NCI-H2107 (cell line): ENCODE measurements around the gene LINGO1.

Source experiments
- DNase-seq: peaks from one replicate; lab custom pipeline; 2025; lab: John Stamatoyannopoulos, UW

The LINGO1 gene

DNA sequence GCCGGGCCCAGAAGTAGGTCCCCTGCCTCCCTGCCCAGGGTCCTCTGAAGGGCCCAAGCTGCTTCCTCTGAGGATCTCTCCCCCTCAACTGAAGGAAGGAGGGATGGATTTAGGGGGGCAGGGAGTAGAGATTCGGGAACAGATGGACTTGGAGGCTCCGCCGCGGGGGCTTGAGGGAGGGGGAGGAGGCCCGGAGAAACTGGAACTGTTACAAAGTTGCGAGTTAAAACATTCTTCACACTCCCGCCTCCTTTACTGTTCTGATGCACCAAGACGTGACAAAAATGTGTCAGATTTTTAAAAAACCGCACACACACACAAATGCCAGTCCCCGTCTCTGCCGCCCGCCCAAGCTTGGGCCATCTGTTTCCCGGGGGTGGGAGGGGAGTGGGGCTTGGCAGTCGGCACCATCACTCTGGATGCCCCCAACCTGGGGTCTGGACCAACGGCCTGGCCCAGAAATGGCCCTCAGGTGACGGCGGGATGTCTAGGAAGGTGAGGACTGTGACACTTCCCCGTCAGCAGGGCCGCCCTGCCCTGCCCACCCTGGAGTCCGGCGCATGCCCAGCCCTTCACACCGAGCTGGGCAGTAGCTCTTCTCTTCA lies 25.0 kb upstream of the LINGO1 start:
- no peak for DNase-seq

DNA sequence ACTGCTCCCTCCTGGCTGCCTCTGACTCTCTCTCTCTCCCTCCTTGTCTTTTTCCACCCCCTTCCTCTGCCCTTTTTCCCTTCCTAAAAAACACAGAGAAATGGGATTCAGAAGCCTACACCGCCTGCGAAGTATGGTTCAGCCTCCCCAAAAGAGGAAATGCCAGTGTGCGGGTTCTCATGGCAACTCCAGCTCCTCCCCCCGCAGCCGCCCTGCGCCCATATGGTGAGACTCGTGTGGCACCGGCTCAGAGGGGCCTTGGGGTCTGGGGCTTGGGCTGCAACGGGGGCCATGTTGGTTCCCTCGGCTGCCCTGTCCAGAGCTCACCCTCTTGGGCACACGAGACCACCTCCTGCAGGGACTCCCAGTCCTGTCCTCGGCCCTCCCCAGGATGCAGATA lies 23.6 kb upstream of the LINGO1 start:
- DNase-seq: no peak

DNA sequence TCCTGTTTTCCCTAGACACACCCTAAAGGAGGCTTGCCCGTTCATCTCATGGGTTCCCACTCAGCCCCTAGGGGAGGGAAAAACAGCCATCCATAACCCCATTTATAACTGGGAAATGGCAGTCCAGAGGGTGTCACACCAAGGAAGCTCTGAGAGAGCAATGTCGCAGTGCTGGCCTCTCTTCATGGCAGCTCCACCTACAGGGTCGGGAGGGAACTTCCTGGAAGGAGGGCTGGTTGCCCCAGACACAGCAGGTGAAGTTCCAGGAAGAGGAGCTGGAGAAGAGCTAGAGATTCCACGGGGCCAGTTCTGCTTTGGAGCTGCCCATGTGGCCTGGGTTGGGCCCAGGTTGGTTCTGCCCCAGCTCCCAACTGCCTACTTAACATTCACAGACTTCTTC lies 22.3 kb upstream of the LINGO1 start:
- DNase-seq: no peak

DNA sequence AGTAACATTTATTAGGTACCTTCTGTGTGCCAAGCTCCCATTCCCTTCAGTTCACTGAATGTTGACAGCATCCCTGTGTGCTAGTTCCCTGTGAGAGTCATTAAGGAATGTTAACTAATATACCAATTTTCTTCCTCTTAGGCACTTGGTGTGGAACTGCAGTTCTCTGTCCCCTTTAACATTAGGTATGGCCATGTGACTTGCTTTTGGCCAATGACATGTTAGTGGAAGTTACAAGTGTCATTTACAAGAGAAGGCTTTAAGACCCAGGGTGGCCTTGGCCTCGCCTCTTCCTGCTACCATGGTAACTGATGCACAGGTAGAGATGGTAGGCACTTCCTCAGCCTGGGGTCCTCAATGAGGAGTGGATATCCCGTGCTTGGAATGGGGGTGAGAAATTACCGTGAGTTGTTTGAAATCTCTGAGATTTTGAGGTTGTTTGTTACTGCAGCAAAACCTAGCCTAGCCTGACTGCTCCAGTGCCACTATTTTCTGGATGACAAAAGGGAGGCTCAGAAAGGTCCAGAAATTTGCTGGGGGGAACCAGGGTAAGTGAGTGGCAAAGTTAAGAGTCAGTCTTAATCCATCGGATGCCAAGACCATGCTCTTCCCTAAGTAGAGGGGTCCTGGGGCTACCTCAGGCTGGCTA lies 21.2 kb upstream of the LINGO1 start:
- no peak for DNase-seq

DNA sequence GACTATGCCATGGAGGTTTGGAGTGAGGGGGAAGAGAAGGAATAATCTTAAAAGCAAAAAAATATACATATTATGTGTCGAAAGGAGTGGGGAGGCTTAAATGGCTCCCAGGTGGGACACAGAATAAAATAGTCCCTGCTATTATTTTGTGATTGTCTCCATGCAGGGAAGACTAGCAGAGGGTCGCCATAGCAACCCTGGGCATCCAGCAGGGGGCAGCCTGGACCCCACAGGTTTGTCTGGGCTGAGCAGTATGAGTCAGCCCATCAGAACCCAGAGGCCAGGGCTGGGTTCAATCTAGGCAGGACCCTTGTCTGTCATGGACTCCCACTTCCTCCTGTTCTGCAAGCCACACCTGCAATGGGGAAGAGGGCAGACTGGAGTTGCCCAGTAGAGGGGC lies 17.6 kb upstream of the LINGO1 start:
- no peak for DNase-seq

DNA sequence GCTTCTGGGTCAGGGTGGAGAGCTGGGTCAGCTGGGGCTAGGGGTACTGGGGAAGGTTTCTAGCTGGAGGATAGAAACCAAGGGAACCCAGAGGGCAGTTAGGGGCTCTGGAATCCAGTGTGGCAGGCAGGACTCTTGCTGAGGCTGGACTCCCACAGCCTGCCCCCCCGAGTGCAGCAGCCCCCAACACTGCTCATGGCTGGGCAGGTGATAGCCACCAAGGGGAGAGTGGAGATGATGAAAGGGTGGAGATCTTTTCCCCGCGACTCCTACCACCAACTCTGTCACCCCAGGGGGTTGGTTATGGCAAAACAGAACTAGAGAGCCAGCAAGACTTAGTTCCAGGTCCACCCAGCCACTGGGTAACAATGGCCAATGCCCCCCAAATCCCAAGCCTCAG lies 16.9 kb upstream of the LINGO1 start:
- no peak for DNase-seq

DNA sequence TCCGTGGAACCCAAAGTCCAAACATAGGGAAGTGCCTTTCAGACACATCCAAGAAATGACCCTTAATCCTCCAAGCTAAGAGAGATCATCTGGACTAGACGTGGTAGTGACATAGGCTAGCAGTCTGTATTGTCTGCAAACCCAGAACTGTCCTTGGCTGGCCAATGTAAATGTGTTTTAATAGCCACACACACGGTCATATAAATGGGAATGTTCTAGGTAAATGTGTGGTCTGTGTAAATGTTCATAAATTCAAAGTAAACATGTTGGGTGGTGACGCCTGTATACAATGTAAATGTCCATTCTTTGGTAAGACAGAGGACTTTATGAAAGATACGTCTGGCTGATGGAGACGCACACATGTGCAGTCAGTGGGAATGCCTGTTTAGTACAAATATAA lies 16.3 kb upstream of the LINGO1 start:
- no peak for DNase-seq

DNA sequence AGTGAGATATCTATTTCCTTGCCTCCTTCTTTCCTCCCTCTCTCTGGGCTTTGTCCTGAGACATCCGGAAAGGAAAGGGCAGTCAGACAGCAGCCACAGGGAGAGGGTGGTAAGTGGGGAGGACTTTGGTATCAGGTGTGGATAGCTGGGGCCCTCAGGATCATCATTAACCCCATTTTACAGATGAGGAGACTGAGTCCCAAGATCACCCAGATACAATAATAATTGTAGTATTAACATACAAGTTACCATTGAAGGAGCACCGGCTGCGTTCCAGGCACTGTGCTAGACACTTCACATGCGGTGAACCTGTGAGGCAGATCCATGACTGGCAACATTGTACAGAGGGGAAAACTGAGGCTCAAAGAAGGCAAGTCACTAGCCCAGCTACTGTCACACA lies 15.2 kb upstream of the LINGO1 start:
- no peak for DNase-seq

DNA sequence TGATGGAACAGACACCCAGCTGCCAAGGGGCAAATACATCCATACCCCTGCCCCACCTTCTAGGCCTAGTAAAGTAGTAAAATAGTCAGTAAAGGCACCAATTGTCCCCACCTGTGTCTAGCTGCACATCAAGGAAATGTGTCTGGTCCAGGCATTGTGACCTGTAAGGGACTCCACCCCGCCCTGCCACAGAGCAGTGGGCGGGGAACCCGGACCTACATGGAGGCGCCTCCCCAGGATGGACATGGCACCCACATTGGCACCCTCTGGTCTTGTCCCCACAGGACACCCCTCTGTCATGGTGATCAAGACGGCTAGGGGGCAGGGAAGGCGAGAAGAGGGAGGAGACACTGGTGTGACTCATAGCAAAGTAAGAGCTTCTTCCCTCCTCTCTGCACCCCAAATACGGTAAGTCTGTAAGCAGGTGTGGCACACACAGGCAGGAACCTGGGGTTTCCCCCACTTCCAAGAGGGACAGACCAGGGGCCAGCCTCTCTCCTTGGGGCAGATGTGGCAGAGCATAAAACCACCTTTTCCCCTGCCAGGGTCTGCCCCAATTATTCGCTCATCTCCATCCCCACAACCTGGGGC lies 13.5 kb upstream of the LINGO1 start:
- DNase-seq: no peak

DNA sequence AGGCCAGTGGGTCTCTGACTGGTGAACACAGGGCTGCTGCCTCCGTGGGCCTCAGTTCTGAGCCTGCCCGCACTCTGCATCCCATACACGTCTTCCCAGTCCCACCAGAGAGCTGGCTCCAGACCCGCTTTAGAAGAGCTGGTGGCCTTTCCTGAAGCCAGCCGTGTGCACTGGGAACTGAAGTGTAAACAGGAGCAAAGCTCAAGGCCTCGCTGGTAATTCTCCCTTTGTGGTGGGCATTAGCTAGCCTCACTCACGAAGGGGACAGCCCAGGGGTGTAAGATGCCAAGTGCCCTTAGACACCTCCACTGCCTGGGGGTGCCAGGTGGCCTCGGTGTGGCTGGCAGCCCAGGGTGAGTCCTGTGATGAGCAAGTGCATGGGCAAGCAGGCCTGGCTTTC lies 12.9 kb upstream of the LINGO1 start:
- DNase-seq: no peak

DNA sequence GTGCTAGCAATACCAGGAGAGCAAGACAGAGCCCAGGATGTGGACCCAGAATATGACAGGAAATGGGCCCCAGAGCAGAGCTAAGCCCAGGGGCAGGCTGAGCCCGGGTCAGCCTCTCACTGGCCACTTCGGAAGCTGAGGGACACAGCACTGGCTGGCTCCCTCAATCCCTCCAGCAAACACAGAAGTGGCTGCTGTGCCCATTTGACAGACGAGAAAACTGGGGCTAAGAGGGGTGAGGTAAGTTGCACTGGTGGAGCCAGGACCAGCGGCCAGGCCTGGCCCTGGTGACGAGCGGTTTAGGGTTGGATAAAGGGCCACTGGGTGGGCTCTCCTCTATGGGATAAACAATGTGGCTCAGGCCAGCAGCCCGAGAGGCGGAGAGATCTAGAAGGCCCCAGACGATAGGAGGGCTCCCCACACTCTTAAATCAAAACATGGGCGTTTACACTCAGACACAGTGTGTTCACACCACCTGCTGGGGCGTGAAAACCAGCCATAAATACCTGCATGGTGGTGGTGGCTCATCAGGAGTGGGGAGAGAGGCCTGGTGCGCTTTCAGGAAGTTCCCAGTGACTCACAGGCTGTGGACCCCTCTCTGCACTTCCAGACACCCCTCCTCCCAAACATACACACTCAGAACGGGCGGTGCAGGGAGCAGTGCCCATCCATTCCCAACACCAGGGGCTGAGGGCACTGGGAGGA lies 12.0 kb upstream of the LINGO1 start:
- no peak for DNase-seq

DNA sequence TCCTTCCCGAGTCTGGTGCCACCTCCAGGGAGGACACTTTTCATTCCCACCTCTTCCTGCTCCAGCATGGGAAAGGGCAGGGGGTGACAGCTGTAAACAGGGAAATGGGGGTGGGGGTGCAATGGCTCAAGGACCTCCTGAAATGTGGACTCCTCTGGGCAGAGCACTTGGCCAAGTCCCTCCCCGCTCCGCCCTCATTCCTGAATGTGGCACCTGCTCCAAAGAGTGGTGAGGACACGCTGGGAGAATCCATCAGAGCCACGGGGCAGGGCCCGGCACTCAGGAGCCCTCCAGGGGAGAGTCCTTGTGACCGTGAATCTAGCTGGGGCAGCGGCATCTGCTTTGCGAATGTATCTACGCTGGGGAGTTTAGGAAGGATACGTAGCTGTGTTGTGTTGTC lies 11.1 kb upstream of the LINGO1 start:
- DNase-seq: no peak

DNA sequence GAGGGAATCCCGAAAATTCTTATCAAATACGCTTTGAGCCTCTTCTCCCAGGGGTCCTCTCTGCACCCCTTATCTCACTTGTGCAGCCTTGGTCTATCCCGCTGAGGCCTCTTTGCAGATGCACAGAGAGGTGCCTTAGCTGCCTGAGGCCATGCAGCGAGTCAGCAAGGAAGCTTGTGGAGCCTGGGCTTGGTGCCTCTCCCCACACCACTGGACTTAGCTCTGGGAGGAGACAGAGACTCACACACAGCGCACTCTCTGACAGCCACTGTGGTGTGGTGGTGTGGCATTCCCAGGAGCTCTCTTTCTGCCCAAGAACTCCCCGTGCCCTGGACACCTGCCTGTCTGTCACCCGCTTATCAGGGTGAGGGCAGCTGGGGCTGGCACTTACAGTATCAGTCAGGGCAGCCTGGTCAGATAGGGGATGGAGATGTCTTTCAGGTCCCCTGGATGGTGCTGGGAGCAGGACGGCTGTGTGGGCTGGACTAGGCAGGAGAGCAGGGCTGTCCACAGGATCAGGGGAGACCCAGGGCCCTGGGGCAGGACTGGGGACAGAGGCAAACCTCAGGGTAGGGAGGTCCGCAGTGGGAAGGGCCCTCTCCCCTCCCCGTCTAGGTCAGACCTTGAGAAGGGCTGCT lies 10.2 kb upstream of the LINGO1 start:
- DNase-seq: no peak

DNA sequence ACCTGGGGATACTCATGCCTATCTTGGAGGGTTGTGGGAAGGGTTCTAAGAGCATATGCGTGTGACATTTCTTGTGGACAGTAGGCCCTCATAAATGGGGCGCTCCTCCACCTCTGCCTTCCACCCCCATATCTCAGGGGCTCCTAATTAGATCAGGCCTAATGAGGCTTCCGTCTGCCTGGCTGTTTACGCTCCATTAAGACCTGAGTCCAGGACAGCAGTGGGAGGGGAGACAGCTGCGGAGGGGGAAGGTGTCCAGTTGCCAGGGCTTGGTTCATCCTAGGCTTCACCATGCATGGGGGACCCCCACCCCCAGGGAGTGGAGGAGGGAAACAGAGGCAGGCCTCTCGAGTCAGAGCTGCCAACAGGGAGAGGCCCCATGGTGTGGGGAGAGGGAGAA lies 9.3 kb upstream of the LINGO1 start:
- DNase-seq: no peak

DNA sequence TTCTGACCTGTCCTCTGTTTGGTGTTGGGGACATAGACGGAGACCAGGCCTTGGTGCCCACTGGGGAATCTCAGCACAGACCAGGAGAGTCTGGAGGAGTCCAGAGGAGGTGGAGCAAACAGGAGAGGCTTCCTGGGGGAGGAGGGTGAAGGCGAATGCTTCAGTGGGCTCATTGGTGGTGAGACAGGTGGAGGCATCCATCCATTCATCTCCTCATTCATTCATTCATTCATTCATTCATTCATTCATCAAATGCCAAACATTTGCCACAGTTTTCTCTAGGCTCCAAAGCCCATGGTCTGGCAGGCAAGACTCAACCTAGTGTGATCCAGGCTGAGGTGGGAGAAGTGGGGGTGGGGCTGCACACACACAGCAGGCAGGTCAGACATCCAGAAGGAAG lies 7.9 kb upstream of the LINGO1 start:
- DNase-seq: no peak

DNA sequence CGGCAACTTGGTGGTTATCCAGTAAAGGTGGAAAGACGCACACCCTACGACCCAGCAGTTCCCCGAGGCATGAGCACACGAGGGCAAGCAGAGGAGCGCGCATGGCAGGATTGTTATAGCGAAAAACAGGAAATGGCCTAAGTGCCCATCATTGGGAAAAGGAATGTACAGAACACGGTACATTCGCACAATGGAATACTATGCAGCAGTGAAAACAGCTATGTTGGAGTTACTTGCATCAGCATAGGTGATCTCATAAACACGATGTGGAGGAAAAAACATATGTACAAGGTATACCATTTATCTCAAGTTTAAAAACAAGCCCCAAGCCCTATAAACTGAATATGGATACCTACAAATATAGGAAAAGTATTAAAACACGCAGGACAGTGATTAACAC lies 6.7 kb upstream of the LINGO1 start:
- no peak for DNase-seq

DNA sequence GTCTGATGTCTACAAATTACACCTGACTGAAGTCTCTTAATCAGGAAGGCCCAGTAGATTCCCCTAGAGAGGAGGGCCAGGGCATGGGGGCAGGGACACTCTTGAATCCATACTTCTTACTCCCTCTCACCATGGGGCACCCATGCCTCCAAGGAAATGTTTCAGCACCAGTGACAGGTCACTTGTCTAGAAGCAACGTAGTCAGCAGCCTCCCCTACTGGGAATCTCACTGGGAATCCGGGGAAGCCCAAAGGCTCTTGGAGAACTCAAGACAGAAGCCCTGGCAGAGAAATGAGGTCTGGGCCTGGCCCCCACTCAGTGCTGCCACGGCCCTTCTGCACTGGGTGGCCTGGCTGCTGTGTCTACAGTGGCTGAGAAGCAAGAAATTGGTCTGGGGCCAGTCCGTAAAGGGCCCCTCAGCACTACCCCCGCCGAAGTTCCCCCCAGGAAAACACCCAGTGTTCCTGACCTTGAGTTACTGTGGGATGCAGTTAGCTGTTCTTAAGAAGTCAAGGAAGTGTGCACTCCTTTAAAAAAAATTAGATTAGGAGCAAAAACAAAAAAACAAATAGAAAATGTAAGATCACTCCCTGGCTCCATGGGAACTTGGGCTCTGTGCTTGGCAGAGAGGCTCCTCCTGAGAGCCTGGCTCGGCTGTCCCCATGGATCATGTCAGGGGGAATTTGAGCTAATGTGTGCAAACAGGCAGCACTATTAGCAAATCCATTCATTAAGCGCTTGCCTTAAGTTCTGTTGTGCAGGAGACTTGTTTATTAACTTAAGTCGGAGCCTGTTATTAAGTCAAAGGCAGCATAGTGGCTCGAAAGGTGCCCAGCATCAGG lies 5.4 kb upstream of the LINGO1 start:
- no peak for DNase-seq

DNA sequence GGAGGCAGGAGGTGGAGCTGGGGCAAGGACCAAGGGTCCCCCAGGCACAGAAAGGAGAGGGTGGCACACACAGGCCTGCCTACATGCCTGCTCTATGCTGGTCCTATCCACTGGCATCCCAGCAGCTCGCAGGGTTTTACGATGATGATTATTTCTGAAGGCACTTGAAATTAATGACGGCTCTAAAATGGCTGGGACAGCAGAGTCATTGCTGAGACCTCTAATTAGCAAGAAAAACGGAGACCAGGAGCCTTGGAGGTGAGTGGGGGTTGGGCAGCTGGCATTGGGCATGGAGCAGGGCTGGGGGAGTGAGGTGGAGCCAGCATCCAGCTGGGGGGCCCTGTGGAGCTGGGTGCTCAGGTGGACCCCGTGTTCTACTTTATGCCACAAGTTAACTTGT lies 3.5 kb upstream of the LINGO1 start:
- no peak for DNase-seq

DNA sequence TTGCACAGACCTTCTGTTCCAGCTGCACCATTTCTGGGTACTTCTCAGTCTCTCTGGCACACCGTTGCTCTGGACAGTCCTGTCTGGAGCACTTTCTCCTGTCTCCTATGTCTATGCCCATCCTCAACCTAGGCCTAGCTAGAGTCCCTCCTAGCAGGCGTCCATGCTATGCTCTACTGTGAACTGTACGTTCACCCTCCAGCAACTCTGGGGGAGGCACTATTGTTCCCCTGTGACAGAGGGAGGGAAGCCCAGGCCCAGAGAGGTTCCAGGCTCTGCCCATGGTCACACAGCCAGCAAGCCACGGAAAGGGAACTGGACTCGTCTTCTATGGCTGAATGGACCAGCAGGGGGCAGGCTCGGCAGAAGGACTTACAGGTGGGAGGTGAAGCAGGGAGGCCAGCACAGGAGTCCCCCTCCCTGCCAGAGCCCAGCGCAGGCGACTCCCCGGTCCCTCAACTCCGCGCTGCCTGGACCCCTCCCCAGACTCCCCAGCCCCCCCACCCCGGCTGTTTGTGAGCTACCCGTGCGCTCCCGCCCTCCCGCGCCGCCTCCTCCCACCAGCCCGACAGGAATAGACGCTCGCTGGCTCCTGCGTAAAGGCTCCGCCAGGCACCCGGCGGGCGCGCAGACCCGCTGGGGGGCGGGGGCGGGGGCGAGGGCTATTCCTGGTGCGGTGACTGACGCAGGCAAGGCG lies 1.7 kb upstream of the LINGO1 start:
- no peak for DNase-seq

DNA sequence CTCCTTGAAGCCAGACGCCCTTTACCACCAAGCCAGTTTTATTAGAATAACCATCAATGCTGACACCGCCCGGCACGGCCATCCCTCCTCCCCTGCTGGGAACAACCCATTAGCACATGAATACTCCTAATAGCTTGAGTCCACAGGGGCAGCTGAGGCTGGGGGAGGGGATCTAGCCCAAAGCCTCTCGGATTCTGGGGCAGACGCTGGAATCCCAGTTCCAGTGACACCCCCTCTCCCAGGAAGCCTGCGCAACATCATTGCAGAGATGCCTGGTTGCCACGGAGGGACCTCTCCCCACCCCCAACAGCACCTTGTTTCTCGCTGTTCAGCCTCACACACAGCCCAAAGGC lies 1.2 kb upstream of the LINGO1 start:
- no peak for DNase-seq

DNA sequence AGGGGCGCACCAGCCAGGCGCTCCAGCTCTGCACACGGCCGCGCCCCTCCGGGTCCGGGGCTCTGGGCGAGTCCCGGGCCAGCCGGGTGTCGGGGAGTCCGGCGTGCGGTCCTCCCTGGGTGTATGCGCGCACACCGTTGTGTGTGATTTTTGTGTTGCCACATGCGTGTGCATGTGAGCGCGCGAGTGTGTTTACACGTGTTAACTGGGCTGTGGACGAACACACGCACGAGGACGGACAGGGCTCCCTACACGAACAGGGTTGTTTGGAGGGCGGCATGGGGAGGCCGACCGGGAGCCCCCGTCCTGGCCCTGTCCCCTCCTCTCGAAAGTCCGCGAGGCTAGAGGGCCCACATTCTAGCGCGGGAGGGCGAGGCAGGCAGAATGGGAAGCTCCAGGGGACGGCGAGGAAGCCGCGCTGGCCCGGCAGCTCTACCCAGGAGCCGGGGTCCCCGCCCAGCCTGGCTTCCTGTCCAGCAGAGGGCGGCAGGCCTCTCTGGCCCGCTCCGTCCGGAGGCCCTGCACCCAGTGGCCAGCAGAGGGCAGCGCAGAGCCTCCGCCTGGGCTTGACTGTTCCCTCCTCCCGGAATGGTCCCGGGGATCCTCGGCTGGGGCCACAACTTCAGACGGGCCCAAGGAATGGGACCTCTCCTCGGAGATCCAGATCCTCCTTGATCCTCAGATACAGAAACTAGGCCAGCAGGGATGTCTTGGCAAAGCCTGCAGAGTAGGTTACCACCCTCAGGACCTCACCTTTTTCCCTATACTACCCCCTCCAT lies 611 bp upstream of the LINGO1 start:
- peak; percentile 42 for DNase-seq
